Stimulated activated naive CD8-positive, alpha-beta T cell treated with anti-CD3 and anti-CD28 coated beads, Interleukin-15, Interleukin-2, amounts not matched to agents 100 ng/mL and 50 ng/mL, for 24 hours (primary cell): ENCODE measurements around the gene ESPN.

Source experiments
- H3K27ac Mint-ChIP-seq: one replicate; pipeline ENCODE4 v1.8.0; 2021; ENCODE audit warnings: mild to moderate bottlenecking, mixed read lengths
- H3K27me3 Mint-ChIP-seq: one replicate; pipeline ENCODE4 v1.8.0; 2021; ENCODE audit warnings: mixed read lengths
- H3K36me3 Mint-ChIP-seq: one replicate; pipeline ENCODE4 v1.8.0; 2021; ENCODE audit warnings: low read depth, mixed read lengths
- H3K4me1 Mint-ChIP-seq: one replicate; pipeline ENCODE4 v1.8.0; 2021; ENCODE audit warnings: low read depth, mixed read lengths
- H3K4me3 Mint-ChIP-seq: one replicate; pipeline ENCODE4 v1.8.0; 2021; ENCODE audit warnings: mild to moderate bottlenecking, mixed read lengths
- H3K9me3 Mint-ChIP-seq: one replicate; pipeline ENCODE4 v1.8.0; 2021; ENCODE audit warnings: mixed read lengths

ESPN gene

GRCh38 chr1:6505367-6506209 lies 81.0 kb downstream of the ESPN start:
- H3K4me3 Mint-ChIP-seq, result no peak overlapping the region
- H3K27ac Mint-ChIP-seq, result no peak overlapping the region
- H3K4me1 Mint-ChIP-seq, result no peaks in the 10 kb centered on the region
- no peaks in the 10 kb centered on the region for H3K9me3 Mint-ChIP-seq
- H3K36me3 Mint-ChIP-seq, result no peaks in the 10 kb centered on the region
- H3K27me3 Mint-ChIP-seq, result no peaks in the 10 kb centered on the region

- Mint-ChIP-seq H3K4me1 (no peaks in the 10 kb centered on the region), H3K4me3 (no peak overlapping the region), H3K27ac (no peak overlapping the region), H3K27me3 (no peaks in the 10 kb centered on the region), H3K36me3 (no peaks in the 10 kb centered on the region), H3K9me3 (no peaks in the 10 kb centered on the region)
Observed at GRCh38 chr1:6506210-6507036, 81.8 kb downstream of the ESPN start.

GRCh38 chr1:6507037-6507428 lies 82.5 kb downstream of the ESPN start:
- no peaks in the 10 kb centered on the region for H3K9me3 Mint-ChIP-seq
- no peak overlapping the region for H3K4me3 Mint-ChIP-seq
- no peaks in the 10 kb centered on the region for H3K36me3 Mint-ChIP-seq
- H3K27ac Mint-ChIP-seq, result no peak overlapping the region
- H3K27me3 Mint-ChIP-seq, result no peaks in the 10 kb centered on the region
- H3K4me1 Mint-ChIP-seq, result no peaks in the 10 kb centered on the region

- Mint-ChIP-seq H3K9me3 (no peaks in the 10 kb centered on the region), H3K4me3 (no peak overlapping the region), H3K4me1 (no peaks in the 10 kb centered on the region), H3K27ac (no peak overlapping the region), H3K36me3 (no peaks in the 10 kb centered on the region), H3K27me3 (no peaks in the 10 kb centered on the region)
Observed at GRCh38 chr1:6507461-6507911, 82.9 kb downstream of the ESPN start.

- H3K9me3 Mint-ChIP-seq, result no peaks in the 10 kb centered on the region
- no peaks in the 10 kb centered on the region for H3K27me3 Mint-ChIP-seq
- no peak overlapping the region for H3K27ac Mint-ChIP-seq
- H3K4me3 Mint-ChIP-seq, result no peak overlapping the region
- H3K36me3 Mint-ChIP-seq, result no peaks in the 10 kb centered on the region
- no peaks in the 10 kb centered on the region for H3K4me1 Mint-ChIP-seq
Observed at GRCh38 chr1:6508154-6508815, 83.7 kb downstream of the ESPN start.

DNA sequence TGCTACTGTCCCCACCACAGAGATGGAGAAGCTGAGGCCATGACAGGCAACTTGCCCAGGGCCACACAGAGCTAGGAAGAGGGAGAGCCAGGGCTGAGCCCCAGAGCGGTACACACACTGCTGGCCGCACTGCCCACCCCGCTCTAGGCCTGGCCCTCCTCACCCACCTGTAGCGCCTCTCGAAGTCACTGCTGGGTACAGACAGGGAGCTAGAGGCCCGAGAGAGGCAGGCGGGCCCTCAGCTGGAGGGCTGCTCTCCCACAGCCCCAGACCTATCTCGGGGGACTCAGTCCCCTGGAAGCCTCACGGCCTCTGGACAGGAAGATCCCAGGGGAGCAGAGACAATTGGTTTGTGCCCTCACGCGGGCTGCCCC lies 84.2 kb downstream of the ESPN start:
- Mint-ChIP-seq H3K36me3 (no peaks in the 10 kb centered on the region), H3K27ac (no peak overlapping the region), H3K9me3 (no peaks in the 10 kb centered on the region), H3K4me1 (no peaks in the 10 kb centered on the region), H3K27me3 (no peaks in the 10 kb centered on the region), H3K4me3 (no peak overlapping the region)

GRCh38 chr1:6509220-6509918 lies 84.8 kb downstream of the ESPN start:
- H3K27me3 Mint-ChIP-seq, result no peaks in the 10 kb centered on the region
- no peaks in the 10 kb centered on the region for H3K4me1 Mint-ChIP-seq
- H3K9me3 Mint-ChIP-seq, result no peaks in the 10 kb centered on the region
- no peak overlapping the region for H3K4me3 Mint-ChIP-seq
- H3K36me3 Mint-ChIP-seq, result no peaks in the 10 kb centered on the region
- H3K27ac Mint-ChIP-seq, result no peak overlapping the region

- Mint-ChIP-seq H3K36me3 (no peaks in the 10 kb centered on the region), H3K27ac (no peak overlapping the region), H3K4me3 (no peak overlapping the region), H3K27me3 (no peaks in the 10 kb centered on the region), H3K4me1 (no peaks in the 10 kb centered on the region), H3K9me3 (no peaks in the 10 kb centered on the region)
Observed at GRCh38 chr1:6509919-6510291, 85.3 kb downstream of the ESPN start.

DNA sequence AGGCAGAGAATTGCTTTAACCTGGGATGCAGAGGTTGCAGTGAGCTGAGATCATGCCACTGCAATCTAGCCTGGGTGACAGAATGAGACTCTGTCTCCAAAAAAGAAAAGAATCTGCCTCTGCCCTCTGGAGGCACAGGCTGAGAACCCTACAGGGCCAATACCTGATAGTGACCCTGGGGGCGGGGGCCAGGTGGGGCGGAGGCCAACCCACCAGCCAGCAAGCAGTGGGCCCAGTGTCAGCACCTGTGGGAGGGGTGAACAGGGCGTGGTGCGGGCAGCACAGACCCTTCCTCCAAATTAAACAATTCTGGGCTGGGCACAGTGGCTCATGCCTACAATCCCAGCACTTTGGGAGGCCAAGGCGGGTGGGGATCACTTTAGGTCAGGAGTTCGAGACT lies 85.9 kb downstream of the ESPN start:
- no peaks in the 10 kb centered on the region for H3K4me1 Mint-ChIP-seq

More for the DNA sequence above, 85.9 kb downstream of the ESPN start:
- Mint-ChIP-seq H3K4me3 (no peak overlapping the region), H3K27ac (no peak overlapping the region), H3K36me3 (no peaks in the 10 kb centered on the region), H3K27me3 (no peaks in the 10 kb centered on the region), H3K9me3 (no peaks in the 10 kb centered on the region)
